ENCODE measurements around the gene UPF3A.

UPF3A gene

DNA sequence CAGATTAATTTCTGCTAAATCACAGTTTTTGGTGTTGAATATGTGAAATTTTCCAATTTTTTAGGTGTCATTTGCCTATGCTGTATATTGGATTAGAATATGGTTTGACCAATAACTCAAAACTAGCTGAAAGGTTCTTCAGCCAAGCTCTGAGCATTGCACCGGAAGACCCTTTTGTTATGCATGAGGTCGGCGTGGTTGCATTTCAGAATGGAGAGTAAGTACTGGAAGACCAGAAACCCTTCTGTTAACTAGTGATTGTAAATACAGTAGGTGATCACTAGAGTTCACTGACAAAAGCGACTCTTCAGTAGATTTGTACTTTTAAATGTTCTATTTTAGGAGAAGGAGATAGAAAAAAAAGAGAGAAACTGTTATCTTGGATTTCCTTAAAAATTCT, 24.4 kb upstream of the UPF3A start:
- no peaks in the 10 kb centered on the region for H3K4me1 ChIP-seq (ENCODE audit: control insufficient read depth, insufficient read depth, low read length)
- TF ChIP-seq, protein P1, sequence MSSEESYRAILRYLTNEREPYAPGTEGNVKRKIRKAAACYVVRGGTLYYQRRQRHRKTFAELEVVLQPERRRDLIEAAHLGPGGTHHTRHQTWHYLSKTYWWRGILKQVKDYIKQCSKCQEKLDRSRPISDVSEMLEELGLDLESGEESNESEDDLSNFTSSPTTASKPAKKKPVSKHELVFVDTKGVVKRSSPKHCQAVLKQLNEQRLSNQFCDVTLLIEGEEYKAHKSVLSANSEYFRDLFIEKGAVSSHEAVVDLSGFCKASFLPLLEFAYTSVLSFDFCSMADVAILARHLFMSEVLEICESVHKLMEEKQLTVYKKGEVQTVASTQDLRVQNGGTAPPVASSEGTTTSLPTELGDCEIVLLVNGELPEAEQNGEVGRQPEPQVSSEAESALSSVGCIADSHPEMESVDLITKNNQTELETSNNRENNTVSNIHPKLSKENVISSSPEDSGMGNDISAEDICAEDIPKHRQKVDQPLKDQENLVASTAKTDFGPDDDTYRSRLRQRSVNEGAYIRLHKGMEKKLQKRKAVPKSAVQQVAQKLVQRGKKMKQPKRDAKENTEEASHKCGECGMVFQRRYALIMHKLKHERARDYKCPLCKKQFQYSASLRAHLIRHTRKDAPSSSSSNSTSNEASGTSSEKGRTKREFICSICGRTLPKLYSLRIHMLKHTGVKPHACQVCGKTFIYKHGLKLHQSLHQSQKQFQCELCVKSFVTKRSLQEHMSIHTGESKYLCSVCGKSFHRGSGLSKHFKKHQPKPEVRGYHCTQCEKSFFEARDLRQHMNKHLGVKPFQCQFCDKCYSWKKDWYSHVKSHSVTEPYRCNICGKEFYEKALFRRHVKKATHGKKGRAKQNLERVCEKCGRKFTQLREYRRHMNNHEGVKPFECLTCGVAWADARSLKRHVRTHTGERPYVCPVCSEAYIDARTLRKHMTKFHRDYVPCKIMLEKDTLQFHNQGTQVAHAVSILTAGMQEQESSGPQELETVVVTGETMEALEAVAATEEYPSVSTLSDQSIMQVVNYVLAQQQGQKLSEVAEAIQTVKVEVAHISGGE (tag by site-specific recombination; conservative IDR thresholded peaks at IDR 0.05; ENCODE audit: low read depth), result no peak
- TF ChIP-seq HOXA7 (CRISPR knock-in tag; IDR thresholded peaks at IDR 0.05; ENCODE audit: borderline replicate concordance) (no peak), KLF1 (tag by site-specific recombination; IDR thresholded peaks at IDR 0.05) (no peak), ZNF37A (tag by site-specific recombination; IDR thresholded peaks at IDR 0.05) (no peak), ZNF521 (tag by site-specific recombination; IDR thresholded peaks at IDR 0.05) (no peak), WT1 (tag by site-specific recombination; IDR thresholded peaks at IDR 0.05) (no peak), SP2 (tag by site-specific recombination; IDR thresholded peaks at IDR 0.05) (no peak), ZNF660 (tag by site-specific recombination; IDR thresholded peaks at IDR 0.05) (no peak), ZNF324 (tag by site-specific recombination; IDR thresholded peaks at IDR 0.05) (no peak), SP7 (tag by site-specific recombination; IDR thresholded peaks at IDR 0.05) (no peak), ZNF391 (tag by site-specific recombination; IDR thresholded peaks at IDR 0.05; ENCODE audit: borderline replicate concordance, low read depth) (no peak), ZFP69B (tag by site-specific recombination; IDR thresholded peaks at IDR 0.05) (no peak)
- TF ChIP-seq, protein P2, sequence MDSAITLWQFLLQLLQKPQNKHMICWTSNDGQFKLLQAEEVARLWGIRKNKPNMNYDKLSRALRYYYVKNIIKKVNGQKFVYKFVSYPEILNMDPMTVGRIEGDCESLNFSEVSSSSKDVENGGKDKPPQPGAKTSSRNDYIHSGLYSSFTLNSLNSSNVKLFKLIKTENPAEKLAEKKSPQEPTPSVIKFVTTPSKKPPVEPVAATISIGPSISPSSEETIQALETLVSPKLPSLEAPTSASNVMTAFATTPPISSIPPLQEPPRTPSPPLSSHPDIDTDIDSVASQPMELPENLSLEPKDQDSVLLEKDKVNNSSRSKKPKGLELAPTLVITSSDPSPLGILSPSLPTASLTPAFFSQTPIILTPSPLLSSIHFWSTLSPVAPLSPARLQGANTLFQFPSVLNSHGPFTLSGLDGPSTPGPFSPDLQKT (IDR thresholded peaks at IDR 0.05; ENCODE audit: borderline replicate concordance, low read depth, low read length), result no peak
- H3K4me3 ChIP-seq (ENCODE audit: low read depth, low read length), result no peak overlapping the region
- H3K9me3 ChIP-seq (ENCODE audit: control insufficient read depth, insufficient read depth, low read depth, low read length), result no peaks in the 10 kb centered on the region
- CTCF ChIA-PET, result interaction anchor here (0.5 kb wide), 1 partner anchor 78 kb away, joined by 3 read pairs; no protein-coding TSS in a partner anchor
- no peak overlapping the region for H3K27ac ChIP-seq (ENCODE audit: extremely low read depth, low read depth, low read length)
- peaks cover 38 to 79% of the 10 kb centered on the region in 2 experiments for H3K36me3 ChIP-seq (ENCODE audit: control insufficient read depth in 2 of 2, insufficient read depth in 1 of 2, low read length in 2 of 2)
- POLR2A ChIA-PET, result interaction anchor here (0.7 kb wide), 1 partner anchor 25 kb away, joined by 3 read pairs; the partner anchor contains the start of gene UPF3A

DNA sequence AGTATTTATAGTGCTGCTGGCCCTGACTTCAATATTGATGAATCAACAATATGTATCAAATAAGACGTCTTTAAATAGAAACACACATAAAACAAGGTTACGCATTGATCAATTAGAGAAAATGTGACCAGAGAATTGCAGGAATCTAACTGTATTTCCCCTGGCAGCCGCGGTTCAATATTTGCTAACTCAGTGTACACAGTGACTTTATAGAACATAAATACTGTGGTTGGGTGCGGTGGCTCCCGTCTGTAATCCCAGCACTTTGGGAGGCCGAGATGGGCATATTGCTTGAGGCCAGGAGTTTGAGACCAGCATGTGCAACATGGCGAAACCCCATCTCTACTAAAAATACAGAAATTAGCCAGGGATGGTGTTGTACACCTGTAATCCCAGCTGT, 22.8 kb upstream of the UPF3A start:
- peaks cover 35 to 81% of the 10 kb centered on the region in 2 experiments for H3K36me3 ChIP-seq (ENCODE audit: control insufficient read depth in 2 of 2, insufficient read depth in 1 of 2, low read length in 2 of 2)
- ChIA-PET CTCF (interaction anchor here (0.8 kb wide), 1 partner anchor 10 kb away, joined by 4 read pairs; no protein-coding TSS in a partner anchor), POLR2A (interaction anchor here (1.0 kb wide), 1 partner anchor 23 kb away, joined by 3 read pairs; the partner anchor contains the start of gene UPF3A)
- no peaks in the 10 kb centered on the region for H3K9me3 ChIP-seq (ENCODE audit: control insufficient read depth, insufficient read depth, low read depth, low read length)
- no peak overlapping the region for H3K27ac ChIP-seq (ENCODE audit: extremely low read depth, low read depth, low read length)
- H3K4me1 ChIP-seq (ENCODE audit: control insufficient read depth, insufficient read depth, low read length), result no peaks in the 10 kb centered on the region
- H3K4me3 ChIP-seq (ENCODE audit: low read depth, low read length), result no peak overlapping the region
- TF ChIP-seq ZNF426 (tag by site-specific recombination; IDR thresholded peaks at IDR 0.05) (no peak), ZSCAN16 (tag by site-specific recombination; IDR thresholded peaks at IDR 0.05) (no peak), ZNF223 (tag by site-specific recombination; IDR thresholded peaks at IDR 0.05) (no peak), ZNF37A (tag by site-specific recombination; IDR thresholded peaks at IDR 0.05) (no peak), ZNF585B (tag by site-specific recombination; IDR thresholded peaks at IDR 0.05) (no peak), ZNF16 (tag by site-specific recombination; IDR thresholded peaks at IDR 0.05; ENCODE audit: low read depth) (no peak), ZNF558 (tag by site-specific recombination; IDR thresholded peaks at IDR 0.05) (no peak), MZF1 (tag by site-specific recombination; IDR thresholded peaks at IDR 0.05; ENCODE audit: borderline replicate concordance) (no peak), BCL11B (tag by site-specific recombination; IDR thresholded peaks at IDR 0.05; ENCODE audit: low read depth) (no peak), ZNF394 (tag by site-specific recombination; IDR thresholded peaks at IDR 0.05; ENCODE audit: borderline replicate concordance) (no peak), ZNF571 (tag by site-specific recombination; IDR thresholded peaks at IDR 0.05) (no peak), ZSCAN23 (tag by site-specific recombination; IDR thresholded peaks at IDR 0.05) (no peak), GLIS2 (tag by site-specific recombination; IDR thresholded peaks at IDR 0.05) (no peak), KLF8 (tag by site-specific recombination; IDR thresholded peaks at IDR 0.05) (no peak), ZNF624 (tag by site-specific recombination; IDR thresholded peaks at IDR 0.05) (no peak), ZNF707 (tag by site-specific recombination; IDR thresholded peaks at IDR 0.05) (no peak), PRDM1 (tag by site-specific recombination; IDR thresholded peaks at IDR 0.05) (no peak)
- TF ChIP-seq, protein P3, sequence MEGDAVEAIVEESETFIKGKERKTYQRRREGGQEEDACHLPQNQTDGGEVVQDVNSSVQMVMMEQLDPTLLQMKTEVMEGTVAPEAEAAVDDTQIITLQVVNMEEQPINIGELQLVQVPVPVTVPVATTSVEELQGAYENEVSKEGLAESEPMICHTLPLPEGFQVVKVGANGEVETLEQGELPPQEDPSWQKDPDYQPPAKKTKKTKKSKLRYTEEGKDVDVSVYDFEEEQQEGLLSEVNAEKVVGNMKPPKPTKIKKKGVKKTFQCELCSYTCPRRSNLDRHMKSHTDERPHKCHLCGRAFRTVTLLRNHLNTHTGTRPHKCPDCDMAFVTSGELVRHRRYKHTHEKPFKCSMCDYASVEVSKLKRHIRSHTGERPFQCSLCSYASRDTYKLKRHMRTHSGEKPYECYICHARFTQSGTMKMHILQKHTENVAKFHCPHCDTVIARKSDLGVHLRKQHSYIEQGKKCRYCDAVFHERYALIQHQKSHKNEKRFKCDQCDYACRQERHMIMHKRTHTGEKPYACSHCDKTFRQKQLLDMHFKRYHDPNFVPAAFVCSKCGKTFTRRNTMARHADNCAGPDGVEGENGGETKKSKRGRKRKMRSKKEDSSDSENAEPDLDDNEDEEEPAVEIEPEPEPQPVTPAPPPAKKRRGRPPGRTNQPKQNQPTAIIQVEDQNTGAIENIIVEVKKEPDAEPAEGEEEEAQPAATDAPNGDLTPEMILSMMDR (tag by site-specific recombination; IDR thresholded peaks at IDR 0.05), result no peak
- TF ChIP-seq, protein P4, sequence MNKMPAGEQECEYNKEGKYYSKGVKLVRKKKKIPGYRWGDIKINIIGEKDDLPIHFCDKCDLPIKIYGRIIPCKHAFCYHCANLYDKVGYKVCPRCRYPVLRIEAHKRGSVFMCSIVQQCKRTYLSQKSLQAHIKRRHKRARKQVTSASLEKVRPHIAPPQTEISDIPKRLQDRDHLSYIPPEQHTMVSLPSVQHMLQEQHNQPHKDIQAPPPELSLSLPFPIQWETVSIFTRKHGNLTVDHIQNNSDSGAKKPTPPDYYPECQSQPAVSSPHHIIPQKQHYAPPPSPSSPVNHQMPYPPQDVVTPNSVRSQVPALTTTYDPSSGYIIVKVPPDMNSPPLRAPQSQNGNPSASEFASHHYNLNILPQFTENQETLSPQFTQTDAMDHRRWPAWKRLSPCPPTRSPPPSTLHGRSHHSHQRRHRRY (tag by site-specific recombination; IDR thresholded peaks at IDR 0.05), result no peak
